A172 (cell line): ENCODE measurements around the gene CNNM4. TPM values are rescaled to one million over a fixed set of nuclear protein-coding genes. Genes with fewer than 3 reads are reported as not detected.
A peak's percentile ranks its signal among the peaks of the same experiment; 100 is the strongest.

Experiments used
- DNase-seq: peaks from one replicate; pipeline ENCODE4 v3.0.0-alpha.2; 2015; ENCODE audit warnings: low spot score
- total RNA-seq: library from RNA; depleted of rRNA; stranded (reverse); fragments of >200 nt; shearing (Covaris generic); gene quantifications from 2 replicates; pipeline ENCODE4 v1.2.3, GENCODE V29; 2014

The CNNM4 gene
- total RNA-seq, 1 experiment from 2014 or later: 4.4 TPM

GRCh38 chr2:96810783-96811192 is 50.1 kb downstream of the CNNM4 start:
- no peak for DNase-seq

- DNase-seq: no peak
Observed at GRCh38 chr2:96811917-96812316, 51.2 kb downstream of the CNNM4 start.

GRCh38 chr2:96813656-96814055 is 53.0 kb downstream of the CNNM4 start:
- DNase-seq: no peak

- peak; percentile 27 for DNase-seq
Observed at GRCh38 chr2:96815326-96816126, 54.8 kb downstream of the CNNM4 start.

GRCh38 chr2:96816127-96816835 is 55.6 kb downstream of the CNNM4 start, which contains the start of gene CNNM3:
Gene CNNM3 (plus strand): TSS chr2:96816268. CDS start chr2:96816278, 10 bp downstream.
- DNase-seq: peak; percentile 78

GRCh38 chr2:96816836-96817702 is 56.4 kb downstream of the CNNM4 start:
- DNase-seq: no peak

- no peak for DNase-seq
Observed at GRCh38 chr2:96817882-96818281, 57.2 kb downstream of the CNNM4 start.

GRCh38 chr2:96819128-96819875 is 58.6 kb downstream of the CNNM4 start:
- no peak for DNase-seq

- no peak for DNase-seq
Observed at GRCh38 chr2:96819876-96820511, 59.3 kb downstream of the CNNM4 start.

- DNase-seq: no peak
Observed at GRCh38 chr2:96821113-96821675, 60.5 kb downstream of the CNNM4 start.

- DNase-seq: no peak
Observed at GRCh38 chr2:96822786-96823185, 62.1 kb downstream of the CNNM4 start.

GRCh38 chr2:96823198-96823597 is 62.5 kb downstream of the CNNM4 start:
- DNase-seq: no peak

- peak; percentile 63 for DNase-seq
Observed at GRCh38 chr2:96824079-96824870, 63.6 kb downstream of the CNNM4 start.

- DNase-seq: no peak
Observed at GRCh38 chr2:96825057-96825456, 64.4 kb downstream of the CNNM4 start.

- DNase-seq: no peak
Observed at GRCh38 chr2:96826546-96827278, 66.0 kb downstream of the CNNM4 start.

- no peak for DNase-seq
Observed at GRCh38 chr2:96828436-96828835, 67.7 kb downstream of the CNNM4 start.

- DNase-seq: no peak
Observed at GRCh38 chr2:96828874-96829273, 68.2 kb downstream of the CNNM4 start.

- no peak for DNase-seq
Observed at GRCh38 chr2:96830044-96830562, 69.4 kb downstream of the CNNM4 start.

- DNase-seq: no peak
Observed at GRCh38 chr2:96831679-96832078, 71.0 kb downstream of the CNNM4 start.
